Measurements from ENCODE around the gene C11orf24.
"Not testable (repeated sequence)": the region's sequence is repeated elsewhere in the genome, so short reads cannot be mapped to it uniquely, and the experiment has no call there.

The C11orf24 gene

DNA sequence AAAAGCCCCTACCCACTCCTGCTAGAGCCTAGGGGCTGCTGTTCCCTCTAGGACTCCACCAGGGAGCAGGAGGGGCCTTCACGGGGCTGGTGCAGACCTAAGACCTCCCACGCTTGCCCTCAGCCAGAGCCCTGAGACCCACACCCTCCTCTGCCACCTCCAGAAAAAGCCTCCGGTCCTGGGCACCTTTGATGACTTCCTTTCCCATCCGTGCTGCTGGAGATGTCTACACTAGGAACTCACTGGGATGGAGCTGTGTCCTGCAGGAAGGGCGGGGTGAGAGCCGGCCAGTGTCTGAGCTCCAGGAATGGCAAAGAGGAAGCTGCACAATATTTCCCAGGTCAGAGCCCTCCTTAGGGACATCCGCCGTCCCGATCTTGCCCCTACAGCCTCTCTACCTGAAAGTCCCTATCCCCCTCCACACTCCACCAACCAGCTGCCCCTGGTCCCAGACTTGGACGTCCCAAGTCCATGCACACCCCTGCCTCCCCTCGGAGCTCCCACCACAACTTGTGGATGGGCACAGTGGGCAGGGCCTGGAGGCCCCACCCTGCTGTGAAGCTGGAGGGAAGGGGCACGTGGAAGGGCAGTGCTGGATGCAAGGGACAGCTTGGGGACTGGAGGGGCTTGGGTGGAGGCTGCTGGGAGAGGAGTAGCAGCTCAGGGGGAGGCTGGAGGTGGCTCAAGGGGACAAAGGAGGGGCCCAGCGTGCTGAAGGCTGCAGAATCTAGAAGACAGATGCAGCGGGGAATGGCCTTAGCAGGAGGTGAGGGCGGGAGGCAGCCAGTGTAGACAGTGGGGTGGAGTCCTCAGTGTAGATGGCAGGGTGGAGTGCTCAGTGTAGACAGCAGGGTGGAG lies 27.1 kb upstream of the C11orf24 start:
- no peak for DNase-seq

DNA sequence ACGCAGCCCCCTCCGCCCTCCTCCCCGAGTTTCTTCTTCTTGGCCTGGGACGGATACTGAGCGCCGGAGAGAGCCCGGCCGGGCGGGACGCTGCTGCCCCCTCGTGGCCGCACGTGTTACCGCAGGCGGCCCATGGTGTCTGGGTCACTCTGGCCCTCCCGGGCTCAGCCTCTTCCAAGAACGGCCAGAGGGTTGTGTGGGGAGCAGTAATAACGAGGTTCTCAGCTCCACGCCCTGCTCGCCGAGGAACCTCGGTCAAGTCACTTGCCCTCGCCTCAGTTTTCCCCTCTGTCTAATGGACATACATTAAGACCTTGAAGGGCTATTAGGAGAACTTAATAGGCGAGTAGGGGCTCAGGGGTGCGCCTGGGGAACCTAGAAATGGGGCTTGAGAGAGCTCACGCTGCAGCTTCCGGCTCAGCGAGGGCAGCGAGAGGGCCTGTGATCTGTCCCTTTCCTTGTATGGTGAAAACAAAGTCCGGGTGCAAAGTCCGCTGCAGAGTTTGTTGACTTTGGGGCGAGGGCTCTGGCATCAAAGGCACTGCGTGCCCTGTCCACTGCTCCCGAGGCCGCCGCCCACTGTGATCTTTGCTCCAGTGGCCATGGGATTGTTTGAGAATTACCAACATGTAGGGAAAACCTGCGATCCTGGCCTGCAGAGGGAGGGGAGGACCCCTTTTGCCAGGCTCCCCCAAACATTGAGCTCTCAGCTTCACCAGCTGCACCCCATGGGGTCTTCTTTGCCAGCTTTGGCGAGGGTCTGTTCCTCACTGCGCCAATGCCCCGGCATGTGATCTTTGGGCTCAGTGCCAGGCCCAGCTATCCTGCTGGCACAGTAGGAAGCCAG lies 26.3 kb upstream of the C11orf24 start:
- peak; percentile 40 for DNase-seq

DNA sequence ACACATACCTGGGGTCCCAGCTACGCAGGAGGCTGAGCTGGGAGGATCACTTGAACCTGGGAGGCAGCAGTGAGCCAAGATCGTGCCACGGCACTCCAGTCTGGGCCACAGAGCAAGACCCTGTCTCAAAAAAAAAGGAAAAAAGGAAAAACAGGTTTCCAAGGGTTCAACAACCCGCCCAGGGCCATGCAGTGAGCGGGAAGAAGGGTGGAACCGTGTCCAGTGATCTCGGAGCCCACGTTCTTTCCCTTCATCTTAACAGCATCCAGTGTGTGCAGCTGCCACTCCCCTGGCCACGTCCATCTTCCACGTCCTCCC lies 25.7 kb upstream of the C11orf24 start:
- DNase-seq: no peak

DNA sequence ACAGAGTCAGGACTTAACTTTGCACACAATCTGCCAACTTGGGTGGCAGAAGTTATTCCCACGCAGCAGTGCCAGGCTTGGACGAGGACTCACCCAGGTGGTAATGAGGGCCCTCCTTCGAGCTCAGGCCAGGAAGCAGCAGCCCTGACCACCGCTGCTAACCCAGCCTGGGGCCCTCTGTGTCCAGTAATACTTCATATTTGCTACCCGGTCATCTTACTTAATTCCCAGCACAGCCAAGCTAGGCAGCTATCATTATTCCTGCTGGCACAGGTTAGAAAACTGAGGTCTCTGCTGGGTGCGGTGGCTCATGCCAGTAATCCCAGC lies 25.2 kb upstream of the C11orf24 start:
- DNase-seq: no peak

DNA sequence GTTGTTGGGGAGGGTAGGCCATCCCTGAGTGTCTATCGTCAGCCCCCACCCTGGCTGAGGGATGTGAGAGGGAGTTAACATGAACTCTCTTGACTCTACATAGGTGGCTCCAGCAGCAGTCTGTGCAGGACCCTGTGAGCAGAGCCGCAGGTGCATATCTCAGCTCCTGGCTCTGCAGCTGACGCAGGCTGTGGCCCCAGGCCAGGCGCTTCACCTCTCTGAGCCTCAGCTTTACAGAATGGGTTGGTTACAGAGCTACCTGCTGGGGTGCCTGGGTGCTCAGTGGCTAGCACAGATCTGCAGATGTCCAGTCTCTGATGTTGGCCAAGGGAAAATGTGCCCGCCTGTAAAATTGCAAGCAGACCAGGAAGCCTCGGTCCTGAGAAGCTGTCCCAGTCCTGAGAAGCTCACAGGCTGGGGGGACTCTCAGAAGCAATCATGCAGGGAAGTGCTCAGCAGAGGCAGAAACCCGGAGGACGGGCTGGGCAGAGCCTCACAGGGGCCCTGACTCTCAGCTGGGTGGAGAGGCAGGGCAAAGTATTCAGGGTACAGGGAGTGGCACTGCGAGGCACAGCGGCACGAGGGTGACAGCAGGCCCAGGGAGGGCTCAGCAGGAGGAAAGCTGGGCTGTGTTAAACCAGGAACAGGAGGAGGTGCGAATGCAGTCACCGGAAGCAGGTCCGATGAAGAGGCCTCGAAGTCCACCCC lies 24.7 kb upstream of the C11orf24 start:
- DNase-seq: no peak

DNA sequence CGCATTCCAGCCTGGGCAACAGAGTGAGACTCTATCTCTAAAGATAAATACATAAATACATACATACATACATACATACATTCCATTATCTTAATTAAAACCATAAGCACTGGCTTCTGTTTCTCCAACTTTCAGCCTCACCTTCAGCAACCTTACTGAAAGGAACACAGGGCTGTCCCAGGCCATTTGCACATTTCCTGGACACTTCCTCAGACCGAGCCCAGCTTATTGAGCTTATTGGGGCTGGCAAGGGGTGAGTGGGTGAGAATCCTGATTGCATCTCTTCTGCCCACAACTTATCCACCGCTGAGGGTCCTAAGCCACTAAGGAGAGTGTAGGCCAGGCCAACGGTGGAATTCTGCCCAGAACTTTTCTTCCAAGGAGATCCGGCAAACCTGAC lies 24.2 kb upstream of the C11orf24 start:
- DNase-seq: no peak

DNA sequence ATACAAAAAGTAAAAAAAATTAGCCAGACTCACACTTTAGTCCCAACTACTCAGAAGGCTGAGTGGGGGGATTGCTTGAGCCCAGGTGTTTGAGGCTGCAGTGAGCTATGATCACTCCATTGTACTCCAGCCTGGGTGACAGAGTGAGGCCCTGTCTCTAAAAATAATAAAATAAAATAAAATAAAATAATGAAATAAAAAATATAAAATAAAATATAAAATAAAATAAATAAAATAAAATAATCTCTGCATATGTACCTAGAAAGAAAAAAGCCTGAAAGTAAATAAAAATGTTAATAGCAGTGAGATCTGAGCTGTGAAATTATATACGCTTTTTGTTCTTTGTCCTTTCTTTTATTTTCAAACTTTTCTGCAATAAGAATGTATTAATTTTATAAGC lies 23.5 kb upstream of the C11orf24 start:
- no peak for DNase-seq

DNA sequence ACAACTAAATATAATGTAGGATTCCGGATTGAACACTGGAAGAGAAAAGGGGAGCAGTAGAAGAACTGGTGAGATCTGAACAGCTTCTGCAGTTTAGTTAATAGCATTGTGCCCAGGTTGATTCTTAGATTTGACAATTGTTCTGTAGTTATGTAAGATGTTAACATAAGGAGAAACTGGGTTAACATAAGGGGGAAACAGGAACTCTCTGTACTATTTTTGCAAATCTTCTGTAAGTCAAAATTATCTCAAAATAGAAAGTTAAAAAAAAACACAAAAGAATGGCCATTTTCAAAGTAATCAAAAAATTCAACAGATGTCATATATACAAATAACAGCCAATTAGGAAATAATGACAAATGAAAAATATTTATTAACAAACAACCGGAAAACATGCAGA lies 21.9 kb upstream of the C11orf24 start:
- no peak for DNase-seq

DNA sequence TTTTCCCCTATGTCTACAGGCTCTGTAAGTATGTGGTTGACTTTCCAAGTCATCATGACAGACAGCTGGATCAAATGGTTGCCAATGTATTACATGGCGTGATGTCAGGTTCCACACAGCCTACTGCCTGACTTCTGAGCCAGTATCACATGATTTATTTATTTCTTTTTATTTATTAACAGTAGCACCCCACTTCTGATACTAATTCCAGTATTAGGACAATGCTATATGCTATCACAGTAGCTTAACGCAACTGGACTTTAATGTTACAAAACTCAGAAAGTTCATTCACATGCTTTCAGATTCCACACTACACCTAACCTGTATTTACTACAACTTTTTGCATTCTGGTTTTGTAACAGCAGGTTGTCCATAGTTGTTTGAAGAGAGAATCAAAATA lies 17.7 kb upstream of the C11orf24 start:
- no peak for DNase-seq

DNA sequence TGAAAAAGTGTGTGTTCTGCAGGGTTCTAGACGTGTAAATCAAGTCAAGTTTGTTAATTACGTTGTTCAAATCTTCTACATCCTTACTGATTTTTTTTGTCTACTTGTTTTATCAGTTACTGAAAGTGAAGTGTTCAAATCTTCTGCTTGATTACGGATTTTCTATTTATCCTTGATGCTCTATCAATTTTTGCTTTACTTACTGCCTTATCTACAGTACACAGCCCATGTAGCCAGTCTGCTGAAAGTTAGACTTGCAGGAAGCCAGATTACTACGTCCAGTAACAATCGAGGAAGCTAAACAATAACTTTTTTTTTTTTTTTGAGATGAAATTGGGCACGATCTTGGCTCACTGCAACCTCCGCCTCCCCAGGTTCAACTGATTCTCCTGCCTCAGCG lies 15.6 kb upstream of the C11orf24 start:
- no peak for DNase-seq

DNA sequence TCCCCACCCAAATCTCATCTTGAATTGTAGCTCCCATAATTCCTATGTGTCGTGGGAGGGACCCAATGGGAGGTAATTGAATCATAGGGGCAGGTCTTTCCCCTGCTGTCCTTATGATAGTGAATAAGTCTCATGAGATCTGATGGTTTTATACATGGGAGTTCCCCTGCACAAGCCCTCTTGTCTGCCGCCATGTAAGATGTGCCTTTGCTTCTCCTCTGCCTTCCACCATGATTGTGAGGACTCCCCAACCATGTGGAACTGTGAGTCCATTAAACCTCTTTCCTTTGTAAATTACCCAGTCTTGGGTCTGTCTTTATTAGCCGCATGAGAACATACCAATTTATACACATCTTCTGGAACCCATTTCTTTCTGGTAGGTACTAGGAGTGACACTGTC lies 12.8 kb upstream of the C11orf24 start:
- DNase-seq: not testable (repeated sequence)

DNA sequence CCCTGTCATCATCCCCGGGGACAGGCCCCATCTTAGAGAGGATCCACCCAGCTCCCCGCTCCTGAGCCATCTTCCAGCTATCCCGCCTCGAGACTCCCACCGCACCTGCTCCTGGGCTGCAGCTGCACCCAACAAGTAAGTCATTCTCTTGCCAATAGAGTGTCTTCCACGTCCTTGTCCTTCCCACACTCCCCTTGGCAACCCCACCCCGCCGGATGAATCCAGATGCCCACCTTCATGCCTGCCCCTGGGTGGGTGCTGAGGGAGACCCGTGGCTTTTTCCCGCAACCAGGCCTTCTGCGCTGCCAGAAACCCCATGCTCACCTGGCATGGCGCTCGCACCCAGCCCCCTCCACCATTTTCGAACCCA lies 11.1 kb upstream of the C11orf24 start:
- DNase-seq: no peak

DNA sequence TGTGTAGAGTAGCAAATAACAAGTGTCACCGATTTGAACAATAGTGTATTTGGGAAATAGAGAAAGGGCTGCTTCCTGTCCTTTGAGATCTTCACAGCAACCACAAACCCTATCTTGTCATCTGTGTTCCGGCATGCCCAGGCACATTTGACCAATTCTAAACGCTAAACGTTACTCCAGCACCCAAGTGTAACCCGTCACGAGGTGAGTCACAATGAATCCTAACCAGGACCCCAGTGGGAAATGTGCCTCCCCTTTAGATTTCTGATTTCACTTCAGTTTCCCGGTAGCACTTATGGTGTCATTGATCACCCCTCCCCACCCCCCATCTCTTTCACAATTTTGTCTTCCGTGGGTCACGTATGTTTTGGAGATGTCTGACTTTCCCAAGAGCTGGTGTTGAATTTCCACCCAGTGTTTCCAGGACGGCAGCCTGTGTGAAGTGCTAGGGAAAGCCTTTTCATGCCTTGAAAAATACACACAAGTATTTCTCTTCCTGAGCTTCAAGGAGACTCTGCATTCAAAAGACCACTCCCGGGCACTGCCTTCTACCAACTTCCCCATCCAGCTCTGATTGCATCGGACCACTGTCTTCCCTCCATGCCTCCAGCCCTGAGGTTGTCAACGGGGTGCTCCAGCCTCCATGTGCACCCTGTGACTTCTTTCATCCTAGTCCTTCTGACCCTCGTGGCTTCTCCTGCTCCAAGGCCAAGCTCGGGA lies 10.5 kb upstream of the C11orf24 start:
- no peak for DNase-seq

DNA sequence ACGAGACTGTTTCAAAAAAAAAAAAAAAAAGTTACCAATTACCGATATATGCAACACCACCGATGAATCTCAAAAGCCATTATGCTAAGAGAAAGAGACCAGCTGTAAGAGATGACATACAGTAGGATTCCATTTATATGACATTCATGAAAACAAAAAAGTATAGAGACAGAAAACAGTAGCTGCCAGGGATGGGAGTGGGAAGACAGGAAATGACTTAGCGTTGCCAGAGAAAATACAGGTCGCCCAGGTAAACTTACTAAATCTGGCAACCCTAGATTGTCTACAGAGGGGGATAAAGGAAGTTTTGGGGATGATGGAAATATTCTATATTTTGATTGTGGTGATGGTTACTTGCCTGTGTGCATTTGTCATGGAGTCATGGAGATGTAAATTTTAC lies 7.9 kb upstream of the C11orf24 start:
- no peak for DNase-seq

DNA sequence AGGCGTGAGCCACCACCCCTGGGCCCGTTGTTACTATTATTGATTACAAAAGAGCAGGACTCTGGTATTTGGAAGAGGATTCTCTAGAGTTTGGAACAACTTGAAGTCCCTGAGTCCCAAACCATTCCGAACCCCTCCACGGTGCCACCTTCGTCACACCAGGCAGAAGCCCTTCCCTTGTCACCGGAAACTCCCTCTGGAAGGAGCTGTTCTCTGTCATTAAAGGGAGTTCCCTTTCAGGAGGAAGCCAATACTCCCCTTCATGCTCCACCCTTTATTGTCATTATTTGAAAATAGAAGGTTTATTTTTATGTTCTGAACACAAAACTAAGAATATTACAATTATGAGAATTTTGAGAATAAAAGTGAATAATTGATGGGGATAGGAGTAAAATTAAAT lies 5.1 kb upstream of the C11orf24 start:
- DNase-seq: no peak

DNA sequence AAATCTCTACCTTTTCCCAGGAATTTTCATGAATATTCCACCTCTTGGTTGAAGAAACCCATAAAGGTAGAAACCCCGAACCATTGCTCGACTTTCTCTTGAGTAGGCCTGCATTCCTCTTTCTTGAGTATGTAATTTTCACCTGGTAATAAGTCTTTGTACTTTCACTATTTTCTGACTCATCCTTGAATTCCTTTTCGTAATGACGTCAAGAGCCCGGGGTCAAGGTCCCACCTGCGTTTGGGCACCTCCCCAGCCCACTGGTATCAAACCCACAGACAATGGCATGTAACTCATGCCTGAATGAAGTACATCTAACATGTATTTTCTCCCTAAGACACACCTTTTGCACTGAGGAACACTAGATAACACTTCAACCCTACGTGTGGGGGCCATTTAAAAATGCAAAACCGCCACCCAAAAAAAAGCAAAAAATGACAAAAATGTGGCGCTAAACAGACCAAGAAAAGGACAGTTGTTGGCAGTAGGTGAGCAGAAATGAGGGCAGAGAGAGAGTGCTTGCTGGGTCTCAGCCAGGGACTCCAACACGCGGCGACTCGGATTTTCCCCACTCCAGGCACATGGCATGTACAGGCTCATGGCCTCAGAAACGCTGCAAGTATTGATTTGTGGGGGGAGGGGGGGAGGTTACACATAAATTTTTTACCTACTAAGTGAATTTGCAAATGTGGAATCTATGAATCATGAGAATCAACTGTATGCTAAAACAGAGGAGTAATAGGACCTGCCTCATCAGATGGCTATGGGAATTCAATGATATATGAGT lies 4.1 kb upstream of the C11orf24 start:
- no peak for DNase-seq

DNA sequence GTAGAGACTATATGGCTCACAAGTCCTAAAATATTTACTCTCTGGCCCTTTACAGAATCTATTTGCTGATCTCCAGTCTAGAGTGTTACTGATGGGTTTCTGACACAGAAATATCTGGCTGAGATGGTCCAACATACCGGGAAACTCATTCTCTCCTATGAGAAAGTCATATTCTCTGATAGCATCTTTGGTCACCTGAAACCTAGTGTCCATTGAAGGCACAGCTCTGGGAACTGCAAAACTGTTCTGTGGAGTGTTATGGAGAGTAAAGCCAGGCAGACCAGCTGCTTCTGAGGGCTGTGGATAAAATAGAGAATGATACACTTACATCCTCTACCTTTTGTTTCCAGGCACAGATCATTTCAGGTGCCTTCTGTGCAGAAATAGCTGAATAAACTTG lies 2.5 kb upstream of the C11orf24 start:
- no peak for DNase-seq

DNA sequence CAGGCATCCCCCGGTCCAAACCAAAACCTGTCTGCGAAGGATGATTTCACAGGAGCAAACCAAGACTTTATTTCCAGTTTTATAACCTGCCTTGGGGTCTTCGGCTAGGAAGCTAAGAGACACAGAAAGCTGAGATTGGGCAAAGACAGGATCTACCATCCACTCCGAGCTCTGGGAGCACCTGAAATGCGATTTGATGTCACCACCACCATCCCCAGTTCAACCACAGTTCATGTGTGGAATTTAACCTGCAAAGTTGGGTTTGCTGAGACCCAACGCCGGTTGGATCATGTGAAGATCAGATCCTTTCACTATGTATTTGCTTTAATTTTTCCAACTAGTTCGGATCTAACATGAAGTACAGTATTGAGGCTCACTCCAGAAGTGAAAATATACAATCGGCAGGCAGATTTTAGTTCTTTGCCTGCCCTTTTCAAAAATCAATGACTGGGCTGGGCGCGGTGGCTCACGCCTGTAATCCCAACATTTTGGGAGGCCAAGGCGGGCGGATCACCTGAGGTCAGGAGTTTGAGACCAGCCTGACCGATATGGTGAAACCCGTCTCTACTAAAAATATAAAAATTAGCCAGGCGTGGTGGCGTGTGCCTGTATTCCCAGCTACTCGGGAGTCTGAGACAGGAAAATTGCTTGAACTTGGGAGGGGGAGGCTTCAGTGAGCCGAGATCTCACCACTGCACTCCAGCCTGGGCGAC lies 1.4 kb upstream of the C11orf24 start:
- no peak for DNase-seq

DNA sequence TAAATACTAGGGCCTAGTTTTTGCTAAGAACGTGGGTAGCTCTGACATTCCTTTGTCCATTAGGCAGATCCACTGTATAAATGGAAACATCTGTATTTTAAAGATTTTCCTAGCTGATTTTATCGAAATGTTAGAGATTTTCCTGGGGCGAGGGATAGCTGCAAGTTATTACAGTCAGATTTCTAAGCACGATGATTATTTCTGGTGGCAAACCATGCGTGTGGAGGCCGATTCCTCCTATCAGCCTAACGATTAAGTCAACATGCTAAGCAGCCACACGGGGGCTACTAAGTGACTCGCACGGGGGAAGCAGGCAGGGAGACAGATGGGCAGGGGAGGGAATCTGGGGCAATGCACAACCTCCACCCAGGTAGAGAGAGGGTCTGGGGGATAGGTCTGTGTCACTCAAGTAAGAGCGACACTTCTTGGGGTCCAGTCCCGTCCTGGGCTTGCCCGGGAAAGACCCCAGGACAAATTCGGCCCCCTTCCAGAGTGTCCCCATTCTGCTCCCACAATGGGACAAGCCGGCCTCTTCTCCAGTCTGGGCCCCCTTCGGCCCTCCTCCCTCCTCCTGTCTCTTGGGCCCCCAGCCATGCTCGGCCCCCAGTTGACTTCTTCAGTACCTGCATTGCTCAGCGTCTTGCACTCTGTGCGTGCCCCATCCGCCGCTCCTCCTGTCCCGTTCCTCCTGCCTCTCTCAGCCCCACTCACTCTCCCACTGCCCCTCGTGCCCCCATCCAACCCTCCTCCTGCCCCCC lies 571 bp downstream of the C11orf24 start:
- no peak for DNase-seq

DNA sequence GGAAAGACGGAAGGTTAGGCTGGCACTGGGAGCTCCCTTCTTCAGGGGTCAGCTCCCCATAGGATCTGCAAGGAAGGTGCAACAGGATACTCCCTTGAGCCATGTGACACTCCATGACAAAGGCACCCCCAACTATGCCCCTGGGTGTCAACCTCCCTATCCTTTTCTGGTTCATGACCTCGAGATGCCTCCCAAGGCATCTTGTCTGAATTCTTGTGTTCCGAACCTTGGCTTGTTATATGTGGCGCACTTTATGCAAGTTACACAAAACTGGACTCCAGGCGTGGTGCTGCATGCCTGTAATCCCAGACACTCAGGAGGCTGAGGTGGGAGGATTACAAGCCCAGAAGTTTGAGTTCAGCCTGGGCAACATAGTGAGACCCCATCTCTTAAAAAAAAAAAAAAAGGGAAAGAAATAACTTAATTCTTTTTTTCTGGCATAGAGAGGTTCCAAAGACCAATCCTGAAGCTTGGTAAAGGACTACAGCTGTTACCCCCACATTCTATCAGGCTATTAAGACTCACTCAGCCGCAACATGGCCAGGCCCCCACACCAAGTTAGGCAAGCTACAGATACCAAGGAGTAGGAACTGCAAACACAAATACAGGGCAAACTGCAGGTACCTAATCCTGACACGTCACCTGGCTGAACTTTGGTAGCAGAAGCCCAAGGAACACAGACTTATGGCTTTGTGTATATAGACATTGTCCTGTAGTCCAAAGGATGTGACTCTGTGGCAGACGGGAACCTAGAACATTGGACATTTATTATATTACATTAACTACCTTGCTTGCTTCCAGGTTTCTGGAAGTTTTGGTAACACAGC lies 1.4 kb downstream of the C11orf24 start:
- DNase-seq: no peak

Data from activated gamma-delta T cell (primary cell).